AG04450 (cell line): ENCODE results near the gene GUCY2D. TPM values are rescaled to one million over a fixed set of nuclear protein-coding genes. Genes with fewer than 3 reads are reported as not detected.

Experiments
- CTCF ChIA-PET: fragments of 300-600, 350-600 bp; formaldehyde crosslinking; extraction: SDS; loops from one replicate; lab custom pipeline; 2022; ENCODE audit warnings: antibody characterized with exemption, inconsistent platforms; lab: Charles Lee
- POLR2A ChIA-PET: fragments of 350-600 bp; formaldehyde crosslinking; extraction: SDS; loops from one replicate; lab custom pipeline; 2021; ENCODE audit warnings: antibody characterized with exemption, inconsistent platforms; lab: Yijun Ruan, JAX
- DNase-seq: peaks from one replicate; pipeline ENCODE4 v3.0.0-alpha.2; 2011; ENCODE audit warnings: low read depth, low spot score
- H3K27ac ChIP-seq: one replicate; pipeline ENCODE4 v1.5.1; 2012; ENCODE audit warnings: low read depth, low read length, control low read depth
- H3K27me3 ChIP-seq: one replicate; pipeline ENCODE4 v1.6.0; 2012; ENCODE audit warnings: low read length; ENCODE audit not compliant: control insufficient read depth, insufficient read depth
- H3K4me3 ChIP-seq: 2 replicates; pipeline ENCODE4 v1.5.1; 2011; ENCODE audit warnings: mild to moderate bottlenecking, low read depth, low read length, control low read depth
- H3K9me3 ChIP-seq: 2 replicates; pipeline ENCODE4 v1.5.1; 2012; ENCODE audit warnings: low read length; ENCODE audit not compliant: control insufficient read depth, insufficient read depth
- CTCF ChIP-seq: IDR thresholded peaks from 2 replicates; pipeline ENCODE4 v1.5.1; 2011; ENCODE audit warnings: low read depth, low read length, control low read depth, inconsistent platforms
- polyA plus RNA-seq: library from polyadenylated mRNA; depleted of rRNA; stranded (reverse); fragments of >200 nt; gene quantifications from 2 replicates; pipeline ENCODE4 v1.2.3, GENCODE V29; 2011

GUCY2D gene
- polyA plus RNA-seq, 1 experiment, result not detected

GRCh38 chr17:8018436-8018835 is 16.0 kb downstream of the GUCY2D start:
- H3K9me3 ChIP-seq, result peaks cover 6% of the 10 kb centered on the region; the same call in 1 of the 2 replicates
- H3K27me3 ChIP-seq, result peaks cover 49% of the 10 kb centered on the region
- no peak for TF ChIP-seq CTCF
- no peak for DNase-seq
- ChIA-PET CTCF (interaction anchor here (0.6 to 2.6 kb wide), 6 partner anchors 13 to 100 kb away, joined by 3 to 12 read pairs (median 4); partner anchors contain the start of gene ALOXE3), POLR2A (no interaction called here)
- H3K27ac ChIP-seq, result no peak overlapping the region
- H3K4me3 ChIP-seq, result no peak overlapping the region

DNA sequence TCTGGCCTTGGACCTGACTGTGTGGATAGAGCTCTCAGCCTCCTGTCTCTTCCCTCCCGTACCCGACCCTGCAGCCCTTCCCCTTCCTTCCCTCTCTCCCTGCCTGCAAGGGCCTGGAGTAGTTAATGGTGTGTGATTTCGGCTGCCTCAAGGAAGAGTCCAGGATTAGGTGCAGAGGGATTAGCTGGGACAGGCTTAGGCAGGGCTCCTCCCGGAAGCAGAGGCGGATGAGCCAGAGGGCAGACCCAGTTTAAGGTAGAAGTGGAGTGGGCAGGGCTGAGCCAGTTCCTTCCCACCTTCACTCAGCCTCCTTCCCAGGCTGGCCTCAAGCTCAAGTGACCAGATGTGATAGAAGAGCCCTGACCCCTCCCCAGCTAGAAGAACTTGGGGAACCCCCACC is 16.8 kb downstream of the GUCY2D start:
- no peak overlapping the region for H3K4me3 ChIP-seq
- ChIA-PET POLR2A (no interaction called here), CTCF (interaction anchor here (0.6 to 2.6 kb wide), 7 partner anchors 14 to 276 kb away, joined by 3 to 12 read pairs (median 4); partner anchors contain the start of gene ALOXE3)
- H3K27me3 ChIP-seq, result peaks cover 44% of the 10 kb centered on the region
- no peak overlapping the region for H3K27ac ChIP-seq
- H3K9me3 ChIP-seq, result peaks cover 6% of the 10 kb centered on the region; the same call in 1 of the 2 replicates
- DNase-seq, result no peak
- no peak for TF ChIP-seq CTCF

DNA sequence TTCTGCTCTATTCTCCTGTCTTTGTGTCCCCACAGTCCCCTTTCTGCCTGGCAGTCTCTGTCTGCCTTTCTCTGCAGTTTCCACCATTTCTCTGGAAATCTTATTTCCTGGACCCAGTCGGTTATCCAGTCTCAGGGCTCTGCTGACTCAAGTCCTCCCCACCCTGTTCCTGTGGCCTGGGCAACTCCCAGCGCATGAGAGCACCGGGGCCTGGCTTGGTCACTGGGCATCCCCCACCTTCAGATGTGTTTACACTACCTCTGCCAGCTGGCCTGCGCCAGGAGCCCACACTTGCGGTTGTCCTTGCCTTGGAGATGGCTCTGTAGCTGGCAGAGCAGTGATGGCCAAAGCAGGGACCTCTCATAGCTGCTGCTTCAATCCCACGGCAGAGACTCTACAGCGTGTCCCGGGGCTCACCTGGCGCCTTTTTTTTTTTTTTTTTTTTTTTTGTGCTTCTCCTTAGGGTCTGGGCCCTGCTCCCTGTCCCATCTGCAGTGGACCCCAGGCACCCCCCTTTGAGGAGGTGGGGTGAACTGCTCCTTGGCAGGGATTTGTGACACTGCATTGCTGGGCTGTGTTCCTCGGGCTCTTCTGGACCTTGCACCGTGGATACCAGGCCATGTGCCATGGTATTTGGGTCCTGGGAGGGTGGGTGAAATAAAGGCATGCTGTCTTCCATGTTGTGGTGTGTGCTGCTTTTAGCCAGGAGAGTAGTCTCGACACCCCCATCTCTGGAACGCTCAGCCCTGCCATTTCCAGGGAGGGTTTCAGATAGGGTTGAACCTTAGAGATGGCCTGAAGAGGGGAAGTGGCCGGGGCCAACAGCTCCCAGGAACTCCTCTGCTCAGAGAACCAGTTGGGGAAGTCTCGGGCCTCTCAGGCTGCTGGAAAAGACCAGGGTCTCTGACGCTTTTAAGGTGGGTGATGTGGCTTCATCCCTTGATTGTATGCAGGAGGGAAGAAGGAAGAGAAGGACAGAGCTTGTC is 17.5 kb downstream of the GUCY2D start:
- H3K4me3 ChIP-seq, result no peak overlapping the region
- no peak for TF ChIP-seq CTCF
- ChIA-PET POLR2A (no interaction called here), CTCF (interaction anchor here (0.6 to 2.6 kb wide), 3 partner anchors 37 to 277 kb away, joined by 3 to 12 read pairs (median 10); no protein-coding TSS in a partner anchor)
- H3K9me3 ChIP-seq, result peaks cover 6% of the 10 kb centered on the region; the same call in 1 of the 2 replicates
- DNase-seq, result no peak
- peaks cover 39% of the 10 kb centered on the region for H3K27me3 ChIP-seq
- H3K27ac ChIP-seq, result no peak overlapping the region

- no peak for TF ChIP-seq CTCF
- peaks cover 35% of the 10 kb centered on the region for H3K27me3 ChIP-seq
- ChIA-PET CTCF (interaction anchor here (0.8 to 1.1 kb wide), 2 partner anchors 20 to 30 kb away, joined by 3 to 4 read pairs; no protein-coding TSS in a partner anchor), POLR2A (no interaction called here)
- DNase-seq, result no peak
- no peak overlapping the region for H3K27ac ChIP-seq
- H3K9me3 ChIP-seq, result peaks cover under 1% of the 10 kb centered on the region; the same call in 1 of the 2 replicates
- H3K4me3 ChIP-seq, result no peak overlapping the region
Measured at GRCh38 chr17:8020776-8021564, 18.6 kb downstream of the GUCY2D start.
